ENCODE results near the gene LENG8.

LENG8 gene

DNA sequence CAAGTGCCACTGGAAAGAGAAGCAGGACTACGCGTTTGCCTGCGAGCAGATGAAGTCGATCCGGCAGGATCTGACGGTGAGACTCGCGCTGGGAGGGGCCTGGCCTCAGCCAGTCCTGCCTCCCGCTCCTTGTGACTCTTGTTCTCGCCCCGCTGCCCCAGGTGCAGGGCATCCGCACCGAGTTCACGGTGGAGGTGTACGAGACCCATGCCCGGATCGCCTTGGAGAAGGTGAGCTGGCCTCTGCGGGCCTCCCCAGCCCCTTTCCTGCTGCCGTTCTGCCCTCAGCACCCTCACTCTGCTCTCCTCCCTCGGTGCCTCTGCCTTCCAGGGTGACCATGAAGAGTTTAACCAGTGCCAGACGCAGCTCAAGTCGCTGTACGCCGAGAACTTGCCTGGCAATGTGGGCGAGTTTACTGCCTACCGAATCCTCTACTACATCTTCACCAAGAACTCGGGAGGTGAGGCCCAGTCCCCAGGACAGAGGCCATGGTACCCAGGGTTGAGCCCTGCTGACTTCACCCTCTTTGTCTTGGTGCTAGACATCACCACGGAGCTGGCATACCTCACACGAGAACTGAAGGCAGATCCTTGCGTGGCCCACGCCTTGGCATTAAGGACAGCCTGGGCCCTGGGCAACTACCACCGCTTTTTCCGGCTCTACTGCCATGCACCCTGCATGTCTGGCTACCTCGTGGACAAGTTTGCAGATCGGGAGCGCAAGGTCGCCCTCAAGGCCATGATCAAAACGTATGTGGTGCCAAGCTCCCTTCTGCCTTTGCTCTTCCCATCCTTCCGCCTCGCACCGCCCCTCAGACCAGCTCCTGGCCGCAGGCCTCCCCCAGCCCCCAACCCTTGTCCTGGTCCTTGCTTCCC, 9.0 kb downstream of the LENG8 start:
- H4K20me1 ChIP-seq (ENCODE audit: insufficient read depth, low read length): peaks cover 95% of the 10 kb centered on the region
- H3K79me2 ChIP-seq (ENCODE audit: insufficient read depth, low read length): peaks cover 39% of the 10 kb centered on the region
- H3K36me3 ChIP-seq (ENCODE audit: insufficient read depth, low read length): peaks cover 97% of the 10 kb centered on the region
- ATAC-seq (ENCODE audit: insufficient read depth, low read depth) (no peak), DNase-seq (no peak)
- no peak for TF ChIP-seq EZH2 (IDR thresholded peaks at IDR 0.05; ENCODE audit: borderline replicate concordance, low read depth, low read length, severe bottlenecking)
- TF ChIP-seq, protein P1, sequence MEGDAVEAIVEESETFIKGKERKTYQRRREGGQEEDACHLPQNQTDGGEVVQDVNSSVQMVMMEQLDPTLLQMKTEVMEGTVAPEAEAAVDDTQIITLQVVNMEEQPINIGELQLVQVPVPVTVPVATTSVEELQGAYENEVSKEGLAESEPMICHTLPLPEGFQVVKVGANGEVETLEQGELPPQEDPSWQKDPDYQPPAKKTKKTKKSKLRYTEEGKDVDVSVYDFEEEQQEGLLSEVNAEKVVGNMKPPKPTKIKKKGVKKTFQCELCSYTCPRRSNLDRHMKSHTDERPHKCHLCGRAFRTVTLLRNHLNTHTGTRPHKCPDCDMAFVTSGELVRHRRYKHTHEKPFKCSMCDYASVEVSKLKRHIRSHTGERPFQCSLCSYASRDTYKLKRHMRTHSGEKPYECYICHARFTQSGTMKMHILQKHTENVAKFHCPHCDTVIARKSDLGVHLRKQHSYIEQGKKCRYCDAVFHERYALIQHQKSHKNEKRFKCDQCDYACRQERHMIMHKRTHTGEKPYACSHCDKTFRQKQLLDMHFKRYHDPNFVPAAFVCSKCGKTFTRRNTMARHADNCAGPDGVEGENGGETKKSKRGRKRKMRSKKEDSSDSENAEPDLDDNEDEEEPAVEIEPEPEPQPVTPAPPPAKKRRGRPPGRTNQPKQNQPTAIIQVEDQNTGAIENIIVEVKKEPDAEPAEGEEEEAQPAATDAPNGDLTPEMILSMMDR (IDR thresholded peaks at IDR 0.05; ENCODE audit: borderline replicate concordance, extremely low read depth, low read length, poor library complexity, severe bottlenecking): no peak
- H2AFZ ChIP-seq (ENCODE audit: low read depth, low read length): no peak overlapping the region
- H3K9me3 ChIP-seq (ENCODE audit: insufficient read depth, low read length, severe bottlenecking): no peaks in the 10 kb centered on the region
- H3K4me1 ChIP-seq (ENCODE audit: insufficient read depth, low read length): no peaks in the 10 kb centered on the region
- H3K9ac ChIP-seq (ENCODE audit: low read depth, low read length): no peak overlapping the region
- H3K4me2 ChIP-seq (ENCODE audit: insufficient read depth, low read length): no peak overlapping the region
- H3K27me3 ChIP-seq (ENCODE audit: insufficient read depth, low read length, poor library complexity): no peaks in the 10 kb centered on the region
- H3K27ac ChIP-seq (ENCODE audit: low read length): no peak overlapping the region
- no peak overlapping the region for H3K4me3 ChIP-seq (ENCODE audit: low read depth in 1 of 2, low read length in 2 of 2)

DNA sequence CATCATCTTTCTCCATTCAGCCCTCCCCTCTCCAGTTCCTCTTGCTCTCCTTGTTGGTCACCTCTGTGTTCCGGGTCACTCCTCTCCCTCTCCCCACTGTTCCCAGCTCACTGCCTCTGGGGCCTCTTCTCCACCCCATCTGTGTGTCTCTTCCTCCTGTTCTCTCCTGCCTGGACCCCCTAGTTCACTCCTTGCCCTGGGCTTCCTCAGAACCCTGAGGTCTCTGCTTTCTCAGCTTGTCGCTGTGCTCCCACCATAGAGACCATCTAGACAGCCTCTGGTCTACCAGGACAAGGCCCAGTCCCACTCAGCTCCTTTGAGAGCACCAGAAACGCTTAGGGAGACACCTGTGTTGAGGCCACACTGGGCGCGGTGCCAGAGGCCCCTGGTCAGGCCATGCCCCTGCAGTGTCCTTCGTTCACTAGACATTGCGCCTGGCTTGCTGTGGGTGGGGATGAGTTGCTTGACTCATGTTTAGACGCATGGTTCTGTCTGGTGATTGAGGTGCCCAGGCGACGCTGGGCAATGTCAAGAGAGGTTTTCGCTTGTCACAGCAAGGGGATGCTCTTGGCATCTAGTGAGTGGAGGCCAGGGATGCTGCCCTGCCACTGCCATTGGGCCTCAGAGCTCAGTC, 9.8 kb downstream of the LENG8 start:
- peaks cover 5% of the 10 kb centered on the region for H3K4me1 ChIP-seq (ENCODE audit: insufficient read depth, low read length)
- H3K9ac ChIP-seq (ENCODE audit: low read depth, low read length): no peak overlapping the region
- no peak overlapping the region for H2AFZ ChIP-seq (ENCODE audit: low read depth, low read length)
- no peak overlapping the region for H3K4me2 ChIP-seq (ENCODE audit: insufficient read depth, low read length)
- no peak for DNase-seq
- no peak for ATAC-seq (ENCODE audit: insufficient read depth, low read depth)
- no peaks in the 10 kb centered on the region for H3K9me3 ChIP-seq (ENCODE audit: insufficient read depth, low read length, severe bottlenecking)
- H3K27ac ChIP-seq (ENCODE audit: low read length): no peak overlapping the region
- TF ChIP-seq EZH2 (IDR thresholded peaks at IDR 0.05; ENCODE audit: borderline replicate concordance, low read depth, low read length, severe bottlenecking): no peak
- TF ChIP-seq, protein P1 (IDR thresholded peaks at IDR 0.05; ENCODE audit: borderline replicate concordance, extremely low read depth, low read length, poor library complexity, severe bottlenecking): no peak
- peaks cover 90% of the 10 kb centered on the region for H4K20me1 ChIP-seq (ENCODE audit: insufficient read depth, low read length)
- H3K27me3 ChIP-seq (ENCODE audit: insufficient read depth, low read length, poor library complexity): no peaks in the 10 kb centered on the region
- H3K79me2 ChIP-seq (ENCODE audit: insufficient read depth, low read length): peaks cover 32% of the 10 kb centered on the region
- peaks cover 89% of the 10 kb centered on the region for H3K36me3 ChIP-seq (ENCODE audit: insufficient read depth, low read length)
- no peak overlapping the region for H3K4me3 ChIP-seq (ENCODE audit: low read depth in 1 of 2, low read length in 2 of 2)

DNA sequence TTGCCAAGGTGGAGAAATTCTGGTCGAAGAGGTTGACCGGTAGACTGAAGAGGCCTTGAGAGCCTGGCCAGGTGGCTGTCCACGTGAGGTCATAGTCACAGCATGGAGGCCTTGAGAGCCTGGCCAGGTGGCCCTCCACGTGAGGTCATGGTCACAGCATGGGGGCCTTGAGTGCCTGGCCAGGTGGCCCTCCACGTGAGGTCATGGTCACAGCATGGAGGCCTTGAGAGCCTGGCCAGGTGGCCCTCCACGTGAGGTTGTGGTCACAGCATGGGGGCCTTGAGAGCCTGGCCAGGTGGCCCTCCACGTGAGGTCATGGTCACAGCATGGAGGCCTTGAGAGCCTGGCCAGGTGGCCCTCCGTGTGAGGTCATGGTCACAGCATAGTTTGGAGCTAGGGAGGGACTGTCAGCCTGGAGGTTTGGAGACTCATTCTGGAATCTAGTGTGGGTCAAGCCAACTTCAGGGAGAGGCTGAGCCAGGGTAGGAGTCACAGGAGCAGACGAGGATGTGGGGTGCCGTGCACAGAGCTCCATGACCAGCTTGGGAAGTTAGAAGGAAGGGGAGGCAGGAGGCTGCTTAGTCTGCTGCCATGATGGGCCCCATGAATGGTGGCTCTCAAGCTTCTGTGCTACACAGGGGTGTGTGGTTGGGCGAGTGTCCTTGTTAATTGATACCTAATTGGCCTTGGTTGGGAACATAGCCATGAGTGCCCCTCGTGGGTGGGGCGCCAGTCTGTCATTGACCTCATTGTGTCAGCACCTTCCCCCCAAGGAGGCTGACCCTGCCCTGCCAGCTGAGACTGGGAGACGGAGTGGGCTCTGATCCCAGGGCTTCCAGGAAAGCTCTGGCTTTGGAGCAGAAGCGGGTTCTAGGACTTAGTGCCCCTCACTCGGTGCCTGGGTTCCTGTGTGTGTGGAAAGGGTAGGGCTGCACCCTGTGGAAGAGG, 10.6 kb downstream of the LENG8 start:
- Histone ChIP-seq H3K9ac (ENCODE audit: low read depth, low read length) (no peak overlapping the region), H3K4me3 (ENCODE audit: low read depth in 1 of 2, low read length in 2 of 2) (no peak overlapping the region), H3K27me3 (ENCODE audit: insufficient read depth, low read length, poor library complexity) (no peaks in the 10 kb centered on the region), H3K27ac (ENCODE audit: low read length) (no peak overlapping the region), H3K4me1 (ENCODE audit: insufficient read depth, low read length) (peaks cover 13% of the 10 kb centered on the region), H3K9me3 (ENCODE audit: insufficient read depth, low read length, severe bottlenecking) (no peaks in the 10 kb centered on the region), H3K36me3 (ENCODE audit: insufficient read depth, low read length) (peaks cover 81% of the 10 kb centered on the region), H2AFZ (ENCODE audit: low read depth, low read length) (no peak overlapping the region), H3K4me2 (ENCODE audit: insufficient read depth, low read length) (no peak overlapping the region), H4K20me1 (ENCODE audit: insufficient read depth, low read length) (peaks cover 83% of the 10 kb centered on the region), H3K79me2 (ENCODE audit: insufficient read depth, low read length) (peaks cover 24% of the 10 kb centered on the region; the same call in 1 of the 2 replicates)
- TF ChIP-seq EZH2 (IDR thresholded peaks at IDR 0.05; ENCODE audit: borderline replicate concordance, low read depth, low read length, severe bottlenecking): no peak
- TF ChIP-seq, protein P1 (IDR thresholded peaks at IDR 0.05; ENCODE audit: borderline replicate concordance, extremely low read depth, low read length, poor library complexity, severe bottlenecking): no peak
- DNase-seq: no peak
- no peak for ATAC-seq (ENCODE audit: insufficient read depth, low read depth)
